ENCODE measurements around the gene PRPF31.

- no peak for TF ChIP-seq CTCF (conservative IDR thresholded peaks at IDR 0.05)
- TF ChIP-seq EZH2 (IDR thresholded peaks at IDR 0.05; ENCODE audit: low read depth), result no peak
Measured at GRCh38 chr19:54124393-54124792, 8.8 kb downstream of the PRPF31 start.
